ENCODE results near the gene RHOD. TPM values are rescaled to one million over a fixed set of nuclear protein-coding genes. Genes with fewer than 3 reads are reported as not detected.

Gene RHOD
- total and polyA plus RNA-seq, 2 of the 8 experiments (the other 6 are each of a cell fraction or from before 2014, with no cell fraction given) = 12.1 to 17.6 TPM

GRCh38 chr11:67043572-67044349 is 12.9 kb upstream of the RHOD start (continued):
- TF ChIP-seq SIN3A (conservative IDR thresholded peaks at IDR 0.05 in 1 of 2, IDR thresholded peaks at IDR 0.05 in 1 of 2; ENCODE audit: low read depth in 1 of 2, low read length in 2 of 2) = no peak
- TF ChIP-seq CTCF (IDR thresholded peaks at IDR 0.05; ENCODE audit: control extremely low read depth in 1 of 3, insufficient read depth in 1 of 3, low read depth in 1 of 3, low read length in 3 of 3) = no peak
- no peak for TF ChIP-seq SP2 (IDR thresholded peaks at IDR 0.05; ENCODE audit: low read length)
- no peak for TF ChIP-seq SP4 (IDR thresholded peaks at IDR 0.05; ENCODE audit: low read length)

All from H1 (cell line).